ENCODE results near the gene SLC35F1. TPM values are rescaled to one million over a fixed set of nuclear protein-coding genes. Genes with fewer than 3 reads are reported as not detected.

Gene SLC35F1
- total RNA-seq, 1 donor from 2014 or later, result not detected

DNA sequence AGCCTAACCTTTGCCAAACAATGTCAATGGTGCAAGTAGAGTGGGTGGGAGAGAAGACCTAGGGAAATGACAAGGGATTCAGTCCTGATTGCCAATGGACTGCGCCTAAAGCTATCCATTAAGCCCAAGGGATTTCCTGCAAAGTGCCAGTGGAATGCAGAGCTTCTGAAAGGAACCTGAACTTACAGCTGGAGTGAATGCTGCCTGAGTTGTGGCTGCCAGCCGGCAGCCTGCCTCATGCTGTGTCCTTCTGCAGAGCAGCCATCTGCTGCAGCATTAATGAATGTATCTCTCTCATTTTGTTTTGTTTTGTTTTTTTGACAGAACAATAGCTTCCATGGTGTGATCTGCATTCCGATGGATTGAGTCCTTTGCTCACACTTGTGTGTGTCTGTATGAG is 44.7 kb downstream of the SLC35F1 start:
- CTCF ChIA-PET, result no interaction called here
- intact Hi-C loops (cut with micrococcal nuclease), result no loop called here

DNA sequence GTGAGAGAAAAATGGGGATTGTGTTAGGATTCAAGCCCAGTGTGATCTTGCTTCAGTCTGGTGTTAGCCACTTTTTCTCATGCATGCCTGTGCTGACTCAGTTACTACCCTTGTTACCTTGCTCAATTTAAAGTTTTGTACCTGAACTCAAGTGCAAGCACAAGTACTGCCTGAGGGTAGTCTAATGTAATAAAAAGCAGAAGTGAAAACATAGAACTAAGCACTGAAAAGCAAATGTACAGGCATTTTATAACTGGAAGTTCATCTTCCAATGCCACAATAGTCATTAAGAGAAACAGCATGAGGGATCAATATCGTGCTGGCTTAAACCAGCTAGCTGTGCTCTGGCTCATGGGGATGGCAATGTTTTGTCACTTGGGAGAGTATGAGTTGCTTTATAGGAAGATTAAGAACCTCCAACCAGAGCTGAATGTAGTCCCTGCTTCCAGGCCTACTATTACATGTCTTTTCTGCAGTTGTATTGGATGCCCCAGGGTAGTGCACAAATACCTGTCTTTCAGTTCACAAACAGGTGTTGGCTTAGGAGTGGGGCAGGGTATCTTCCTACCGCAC is 48.7 kb downstream of the SLC35F1 start:
- DNase-seq, result no peak
- Mint-ChIP-seq H3K9me3 (no peaks in the 10 kb centered on the region), H3K4me1 (no peaks in the 10 kb centered on the region), H3K27me3 (no peaks in the 10 kb centered on the region), H3K36me3 (ENCODE audit: low read depth) (no peaks in the 10 kb centered on the region), H3K27ac (no peak overlapping the region), H3K4me3 (no peak overlapping the region)
- intact Hi-C loops (cut with micrococcal nuclease), result no loop called here
- ATAC-seq (ENCODE audit: low read depth), result no peak
- TF ChIP-seq, protein P1, sequence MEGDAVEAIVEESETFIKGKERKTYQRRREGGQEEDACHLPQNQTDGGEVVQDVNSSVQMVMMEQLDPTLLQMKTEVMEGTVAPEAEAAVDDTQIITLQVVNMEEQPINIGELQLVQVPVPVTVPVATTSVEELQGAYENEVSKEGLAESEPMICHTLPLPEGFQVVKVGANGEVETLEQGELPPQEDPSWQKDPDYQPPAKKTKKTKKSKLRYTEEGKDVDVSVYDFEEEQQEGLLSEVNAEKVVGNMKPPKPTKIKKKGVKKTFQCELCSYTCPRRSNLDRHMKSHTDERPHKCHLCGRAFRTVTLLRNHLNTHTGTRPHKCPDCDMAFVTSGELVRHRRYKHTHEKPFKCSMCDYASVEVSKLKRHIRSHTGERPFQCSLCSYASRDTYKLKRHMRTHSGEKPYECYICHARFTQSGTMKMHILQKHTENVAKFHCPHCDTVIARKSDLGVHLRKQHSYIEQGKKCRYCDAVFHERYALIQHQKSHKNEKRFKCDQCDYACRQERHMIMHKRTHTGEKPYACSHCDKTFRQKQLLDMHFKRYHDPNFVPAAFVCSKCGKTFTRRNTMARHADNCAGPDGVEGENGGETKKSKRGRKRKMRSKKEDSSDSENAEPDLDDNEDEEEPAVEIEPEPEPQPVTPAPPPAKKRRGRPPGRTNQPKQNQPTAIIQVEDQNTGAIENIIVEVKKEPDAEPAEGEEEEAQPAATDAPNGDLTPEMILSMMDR (IDR thresholded peaks at IDR 0.05), result no peak
- ChIA-PET POLR2A (no interaction called here), CTCF (no interaction called here)

More for the DNA sequence above, 44.7 kb downstream of the SLC35F1 start:
- DNase-seq (no peak), ATAC-seq (ENCODE audit: low read depth) (no peak)
- TF ChIP-seq, protein P1 (IDR thresholded peaks at IDR 0.05), result no peak
- Mint-ChIP-seq H3K4me3 (no peak overlapping the region), H3K27ac (no peak overlapping the region), H3K36me3 (ENCODE audit: low read depth) (no peaks in the 10 kb centered on the region), H3K4me1 (no peaks in the 10 kb centered on the region), H3K9me3 (no peaks in the 10 kb centered on the region), H3K27me3 (no peaks in the 10 kb centered on the region)
- POLR2A ChIA-PET, result no interaction called here

DNA sequence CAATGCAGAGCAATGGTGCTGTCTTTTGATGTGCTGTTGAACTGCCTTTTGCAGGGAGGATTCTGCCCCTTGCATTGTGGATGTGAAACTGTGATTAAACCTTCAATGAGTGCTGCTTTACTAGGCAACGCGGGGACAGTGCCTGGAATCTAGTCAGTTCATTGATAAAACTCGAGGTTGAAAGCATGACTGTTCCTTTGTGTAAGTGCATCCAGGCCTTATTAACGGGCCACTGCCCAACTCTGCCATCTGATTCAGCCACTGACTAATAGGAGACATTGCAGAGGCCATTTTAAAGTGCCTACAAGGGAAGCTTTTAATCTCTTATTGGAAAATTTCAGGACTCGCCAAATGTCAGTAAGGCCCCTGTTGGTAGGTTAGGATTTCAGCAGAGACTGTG is 49.3 kb downstream of the SLC35F1 start:
- Mint-ChIP-seq H3K4me1 (no peaks in the 10 kb centered on the region), H3K27me3 (no peaks in the 10 kb centered on the region), H3K4me3 (no peak overlapping the region), H3K9me3 (no peaks in the 10 kb centered on the region), H3K36me3 (ENCODE audit: low read depth) (no peaks in the 10 kb centered on the region), H3K27ac (no peak overlapping the region)
- POLR2A ChIA-PET, result no interaction called here
- CTCF ChIA-PET, result no interaction called here
- TF ChIP-seq, protein P1 (IDR thresholded peaks at IDR 0.05), result no peak
- intact Hi-C loops (cut with micrococcal nuclease), result no loop called here
- ATAC-seq (ENCODE audit: low read depth), result no peak
- DNase-seq, result no peak

DNA sequence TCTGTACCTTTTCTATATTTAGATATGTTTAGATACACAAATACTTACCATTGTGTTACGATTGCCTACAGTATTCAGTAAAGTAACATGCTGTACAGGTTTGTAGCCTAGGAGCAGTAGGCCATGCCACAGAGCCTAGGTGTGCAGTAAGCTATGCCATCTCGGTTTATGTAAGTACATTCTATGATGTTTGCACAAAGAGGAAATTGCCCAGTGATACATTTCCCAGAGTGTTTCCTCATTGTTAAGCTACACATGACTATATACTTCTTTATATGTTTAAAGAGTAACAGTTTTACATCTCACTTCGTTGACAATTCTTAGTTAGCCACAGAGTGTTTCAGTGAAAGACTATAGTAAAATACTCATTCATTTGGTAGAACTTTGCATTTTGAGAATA is 51.5 kb downstream of the SLC35F1 start:
- DNase-seq (no peak), ATAC-seq (ENCODE audit: low read depth) (no peak)
- POLR2A ChIA-PET, result no interaction called here
- intact Hi-C loops (cut with micrococcal nuclease), result no loop called here
- TF ChIP-seq, protein P1 (IDR thresholded peaks at IDR 0.05), result no peak
- Mint-ChIP-seq H3K27ac (no peak overlapping the region), H3K27me3 (no peaks in the 10 kb centered on the region), H3K9me3 (no peaks in the 10 kb centered on the region), H3K36me3 (ENCODE audit: low read depth) (no peaks in the 10 kb centered on the region), H3K4me3 (no peak overlapping the region), H3K4me1 (no peaks in the 10 kb centered on the region)
- CTCF ChIA-PET, result no interaction called here

DNA sequence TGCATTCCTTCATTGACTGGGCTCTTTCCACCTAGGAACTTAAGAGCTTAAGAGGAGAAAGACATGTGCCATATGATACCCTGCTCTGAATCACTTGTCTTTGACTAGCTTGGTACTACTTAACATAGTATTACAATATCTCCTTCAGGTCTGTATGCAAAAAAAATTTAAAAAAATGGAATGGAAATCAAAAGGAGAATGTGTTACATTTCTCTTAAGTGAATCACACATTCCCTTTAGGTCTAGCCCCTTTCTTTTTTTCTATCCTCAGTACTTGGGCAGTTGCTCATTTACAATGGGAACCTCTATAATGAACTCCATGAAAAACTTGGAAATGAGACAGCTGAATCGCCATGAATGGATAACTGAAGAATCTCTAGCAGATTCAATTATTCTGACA is 53.8 kb downstream of the SLC35F1 start:
- Mint-ChIP-seq H3K27ac (no peak overlapping the region), H3K4me3 (no peak overlapping the region), H3K27me3 (no peaks in the 10 kb centered on the region), H3K9me3 (peaks cover 10% of the 10 kb centered on the region), H3K36me3 (ENCODE audit: low read depth) (no peaks in the 10 kb centered on the region), H3K4me1 (no peaks in the 10 kb centered on the region)
- no peak for DNase-seq
- ATAC-seq (ENCODE audit: low read depth), result no peak
- ChIA-PET POLR2A (no interaction called here), CTCF (interaction anchor here (1.0 kb wide), 1 partner anchor 15 kb away, joined by 3 read pairs; no protein-coding TSS in a partner anchor)
- TF ChIP-seq, protein P1 (IDR thresholded peaks at IDR 0.05), result no peak
- intact Hi-C loops (cut with micrococcal nuclease), result no loop called here

Measured in activated B cell treated with CpG ODN at 0.5 μM for 24 hours (primary cell).